ENCODE measurements around the gene SLC39A7. TPM values are rescaled to one million over a fixed set of nuclear protein-coding genes. Genes with fewer than 3 reads are reported as not detected.
A peak's percentile ranks its signal among the peaks of the same experiment; 100 is the strongest.

The SLC39A7 gene
- total and polyA plus RNA-seq, 3 experiments from 2014 or later = 32.9 to 63.6 (median 63.1) TPM

- Mint-ChIP-seq H3K4me1 (no peaks in the 10 kb centered on the region), H3K27me3 (peaks cover 5 to 19% of the 10 kb centered on the region in 2 donors), H3K27ac (no peak overlapping the region), H3K9me3 (no peaks in the 10 kb centered on the region), H3K4me3 (no peak overlapping the region), H3K36me3 (no peaks in the 10 kb centered on the region)
- Histone ChIP-seq H3K9me3 (ENCODE audit: low read length) (no peaks in the 10 kb centered on the region), H3K27me3 (ENCODE audit: insufficient read depth, low read length, poor library complexity, severe bottlenecking) (peaks cover 3% of the 10 kb centered on the region), H3K4me1 (ENCODE audit: insufficient read depth, low read length) (no peaks in the 10 kb centered on the region), H3K27ac (ENCODE audit: low read depth, low read length) (no peak overlapping the region), H3K4me3 (ENCODE audit: low read length) (no peak overlapping the region), H3K36me3 (ENCODE audit: insufficient read depth, low read length) (no peaks in the 10 kb centered on the region)
- CTCF ChIA-PET = interaction anchor here (0.9 kb wide), 1 partner anchor 80 kb away, joined by 4 read pairs; no protein-coding TSS in a partner anchor
- POLR2A ChIA-PET = no interaction called here
- DNase-seq = no peak
Observed at GRCh38 chr6:33167374-33168283, 33.0 kb upstream of the SLC39A7 start.

DNA sequence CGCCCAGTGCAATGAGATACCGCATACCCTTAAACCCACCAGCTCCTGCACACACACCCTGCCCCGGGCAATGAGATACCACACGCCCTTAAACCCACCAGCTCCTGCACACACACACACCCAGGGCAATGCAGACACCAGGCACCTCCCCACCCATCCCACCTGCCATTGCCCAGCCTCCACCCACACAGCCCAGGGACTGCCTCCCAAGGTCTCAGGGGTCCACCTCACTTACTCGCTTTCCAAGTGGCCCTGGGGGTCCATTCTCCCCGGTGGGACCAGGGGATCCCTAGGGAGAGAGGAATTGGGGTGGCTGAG, 32.4 kb upstream of the SLC39A7 start:
- Mint-ChIP-seq H3K36me3 (no peaks in the 10 kb centered on the region), H3K4me1 (no peaks in the 10 kb centered on the region), H3K27ac (peak overlapping the region in 1 of 8 donors; percentile 50), H3K9me3 (no peaks in the 10 kb centered on the region), H3K4me3 (no peak overlapping the region), H3K27me3 (peaks cover 5 to 23% of the 10 kb centered on the region in 2 donors)
- Histone ChIP-seq H3K9me3 (ENCODE audit: low read length) (no peaks in the 10 kb centered on the region), H3K36me3 (ENCODE audit: insufficient read depth, low read length) (no peaks in the 10 kb centered on the region), H3K27ac (ENCODE audit: low read depth, low read length) (no peak overlapping the region), H3K4me1 (ENCODE audit: insufficient read depth, low read length) (no peaks in the 10 kb centered on the region), H3K27me3 (ENCODE audit: insufficient read depth, low read length, poor library complexity, severe bottlenecking) (peaks cover 3% of the 10 kb centered on the region), H3K4me3 (ENCODE audit: low read length) (no peak overlapping the region)
- POLR2A ChIA-PET = no interaction called here
- CTCF ChIA-PET = interaction anchor here (0.9 kb wide), 1 partner anchor 80 kb away, joined by 4 read pairs; no protein-coding TSS in a partner anchor
- no peak for DNase-seq

DNA sequence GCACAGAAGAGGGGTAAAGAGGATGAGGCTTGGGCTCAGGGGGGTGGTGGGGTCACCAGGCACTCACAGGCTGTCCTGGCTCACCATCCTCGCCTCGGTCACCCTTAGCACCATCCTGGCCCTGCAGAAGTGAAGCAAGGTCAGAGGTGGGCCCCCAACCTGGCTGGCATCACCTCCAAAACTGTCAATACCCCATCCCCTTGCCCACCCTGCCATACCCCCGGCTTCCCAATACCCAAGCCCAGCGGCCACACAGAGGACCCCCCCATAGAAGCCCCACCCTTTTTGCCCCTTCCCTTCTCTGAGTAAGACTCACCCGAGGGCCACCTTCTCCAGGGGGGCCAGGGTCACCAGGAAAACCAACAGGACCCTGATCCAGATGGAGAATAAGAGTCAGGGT, 32.0 kb upstream of the SLC39A7 start:
- Mint-ChIP-seq H3K27me3 (peaks cover 5 to 27% of the 10 kb centered on the region in 2 donors), H3K4me3 (no peak overlapping the region), H3K36me3 (no peaks in the 10 kb centered on the region), H3K4me1 (no peaks in the 10 kb centered on the region), H3K27ac (peak overlapping the region in 2 of 8 donors; percentile 12 to 50), H3K9me3 (no peaks in the 10 kb centered on the region)
- no peak for DNase-seq
- peaks cover 2% of the 10 kb centered on the region for H3K27me3 ChIP-seq (ENCODE audit: insufficient read depth, low read length, poor library complexity, severe bottlenecking)
- H3K4me3 ChIP-seq (ENCODE audit: low read length) = no peak overlapping the region
- POLR2A ChIA-PET = no interaction called here
- no peaks in the 10 kb centered on the region for H3K36me3 ChIP-seq (ENCODE audit: insufficient read depth, low read length)
- CTCF ChIA-PET = no interaction called here
- no peaks in the 10 kb centered on the region for H3K9me3 ChIP-seq (ENCODE audit: low read length)
- no peak overlapping the region for H3K27ac ChIP-seq (ENCODE audit: low read depth, low read length)
- H3K4me1 ChIP-seq (ENCODE audit: insufficient read depth, low read length) = no peaks in the 10 kb centered on the region

DNA sequence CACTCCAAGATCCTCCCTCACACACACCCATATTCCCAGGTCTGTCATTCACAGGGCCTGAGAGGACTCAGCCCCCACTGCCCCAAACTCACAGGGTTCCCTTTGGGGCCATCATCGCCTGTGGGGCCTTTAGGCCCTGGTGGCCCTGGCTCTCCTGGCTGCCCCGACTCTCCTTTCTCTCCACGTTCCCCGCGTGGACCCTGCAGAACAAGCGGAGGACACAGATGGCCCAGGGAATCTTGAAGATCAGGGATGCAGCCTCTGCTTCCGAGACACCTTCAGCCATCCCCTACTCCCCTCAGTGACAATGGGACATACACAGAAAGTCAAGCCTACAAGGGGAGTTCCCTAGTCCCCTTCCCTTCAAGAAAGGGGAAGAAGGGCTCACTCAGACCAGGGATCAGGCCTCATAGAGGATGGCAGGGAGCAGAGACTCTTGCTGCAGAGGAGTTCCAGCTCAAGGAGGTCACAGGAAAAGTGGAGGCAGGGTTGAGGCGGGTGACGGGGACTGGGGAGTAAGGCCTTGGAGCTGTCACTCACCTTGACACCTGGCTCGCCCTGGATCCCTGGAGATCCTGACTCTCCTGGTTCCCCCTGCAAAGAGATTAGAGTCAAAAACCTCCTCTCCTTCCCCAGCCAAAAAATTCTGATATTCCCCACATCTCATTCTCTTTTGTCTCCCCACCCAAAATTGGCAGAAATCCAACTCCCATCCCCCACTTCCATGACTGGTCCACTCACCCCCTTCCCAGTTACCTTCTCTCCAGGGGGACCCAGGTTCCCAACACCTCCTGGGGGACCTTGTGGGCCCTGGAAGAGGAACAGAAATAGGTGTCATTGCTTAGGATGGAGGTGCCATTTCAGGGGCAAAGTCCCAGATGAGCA, 31.1 kb upstream of the SLC39A7 start:
- H3K27me3 Mint-ChIP-seq = peaks cover 3 to 23% of the 10 kb centered on the region in 2 donors
- H3K4me3 Mint-ChIP-seq = peak overlapping the region in 1 of 7 donors; percentile 71
- no peaks in the 10 kb centered on the region for H3K9me3 Mint-ChIP-seq
- Histone ChIP-seq H3K4me1 (ENCODE audit: insufficient read depth, low read length) (no peaks in the 10 kb centered on the region), H3K4me3 (ENCODE audit: low read length) (no peak overlapping the region), H3K27me3 (ENCODE audit: insufficient read depth, low read length, poor library complexity, severe bottlenecking) (no peaks in the 10 kb centered on the region), H3K27ac (ENCODE audit: low read depth, low read length) (no peak overlapping the region), H3K9me3 (ENCODE audit: low read length) (no peaks in the 10 kb centered on the region), H3K36me3 (ENCODE audit: insufficient read depth, low read length) (no peaks in the 10 kb centered on the region)
- CTCF ChIA-PET = no interaction called here
- no peaks in the 10 kb centered on the region for H3K4me1 Mint-ChIP-seq
- POLR2A ChIA-PET = no interaction called here
- H3K36me3 Mint-ChIP-seq = no peaks in the 10 kb centered on the region
- DNase-seq = peak in 1 of 5 donors; percentile 34
- H3K27ac Mint-ChIP-seq = peak overlapping the region in 2 of 8 donors; percentile 12 to 77

DNA sequence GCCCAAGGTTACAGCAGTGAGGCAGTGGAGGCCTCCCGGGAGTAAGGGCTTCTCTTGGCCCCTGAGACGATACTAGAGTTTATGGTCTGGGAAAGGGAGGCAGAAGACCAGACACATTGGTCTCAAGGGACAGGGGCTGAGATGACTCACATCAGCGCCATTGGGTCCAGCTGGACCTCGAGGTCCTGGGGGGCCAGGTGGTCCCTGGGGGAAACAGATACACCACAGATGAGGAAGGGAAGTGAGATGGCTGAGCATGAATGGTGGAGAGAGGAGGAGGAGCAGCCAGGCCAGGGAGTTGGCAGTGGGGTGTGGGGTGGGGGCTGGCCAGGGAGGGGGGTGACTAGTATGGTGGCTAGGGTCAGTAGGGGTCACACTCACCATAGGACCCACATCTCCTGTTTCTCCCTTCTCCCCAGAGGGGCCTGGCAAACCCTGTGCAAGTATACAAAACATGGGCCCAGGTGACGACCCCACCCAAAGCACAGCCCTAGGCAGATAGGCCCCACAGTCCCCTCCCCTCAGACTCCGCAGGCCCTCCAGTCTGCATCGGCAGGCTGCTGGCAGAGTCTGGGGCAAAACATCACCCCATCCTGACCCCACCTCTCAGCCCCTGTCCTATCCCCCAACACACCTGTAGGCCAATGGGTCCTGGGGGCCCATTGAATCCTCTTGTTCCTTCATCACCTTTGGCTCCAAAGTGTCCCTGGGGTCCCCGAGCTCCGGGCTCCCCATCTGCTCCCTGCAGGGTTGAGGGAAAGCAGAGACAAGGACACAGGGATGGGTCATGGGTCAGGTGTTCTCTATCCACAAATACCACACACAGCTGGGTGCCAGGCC, 30.3 kb upstream of the SLC39A7 start:
- Histone ChIP-seq H3K4me3 (ENCODE audit: low read length) (no peak overlapping the region), H3K4me1 (ENCODE audit: insufficient read depth, low read length) (no peaks in the 10 kb centered on the region), H3K27me3 (ENCODE audit: insufficient read depth, low read length, poor library complexity, severe bottlenecking) (no peaks in the 10 kb centered on the region), H3K9me3 (ENCODE audit: low read length) (no peaks in the 10 kb centered on the region), H3K27ac (ENCODE audit: low read depth, low read length) (no peak overlapping the region), H3K36me3 (ENCODE audit: insufficient read depth, low read length) (no peaks in the 10 kb centered on the region)
- H3K36me3 Mint-ChIP-seq = no peaks in the 10 kb centered on the region
- H3K9me3 Mint-ChIP-seq = no peaks in the 10 kb centered on the region
- ChIA-PET CTCF (no interaction called here), POLR2A (no interaction called here)
- peaks cover 6 to 32% of the 10 kb centered on the region in 2 donors for H3K27me3 Mint-ChIP-seq
- no peak overlapping the region for H3K27ac Mint-ChIP-seq
- no peaks in the 10 kb centered on the region for H3K4me1 Mint-ChIP-seq
- H3K4me3 Mint-ChIP-seq = no peak overlapping the region
- no peak for DNase-seq

DNA sequence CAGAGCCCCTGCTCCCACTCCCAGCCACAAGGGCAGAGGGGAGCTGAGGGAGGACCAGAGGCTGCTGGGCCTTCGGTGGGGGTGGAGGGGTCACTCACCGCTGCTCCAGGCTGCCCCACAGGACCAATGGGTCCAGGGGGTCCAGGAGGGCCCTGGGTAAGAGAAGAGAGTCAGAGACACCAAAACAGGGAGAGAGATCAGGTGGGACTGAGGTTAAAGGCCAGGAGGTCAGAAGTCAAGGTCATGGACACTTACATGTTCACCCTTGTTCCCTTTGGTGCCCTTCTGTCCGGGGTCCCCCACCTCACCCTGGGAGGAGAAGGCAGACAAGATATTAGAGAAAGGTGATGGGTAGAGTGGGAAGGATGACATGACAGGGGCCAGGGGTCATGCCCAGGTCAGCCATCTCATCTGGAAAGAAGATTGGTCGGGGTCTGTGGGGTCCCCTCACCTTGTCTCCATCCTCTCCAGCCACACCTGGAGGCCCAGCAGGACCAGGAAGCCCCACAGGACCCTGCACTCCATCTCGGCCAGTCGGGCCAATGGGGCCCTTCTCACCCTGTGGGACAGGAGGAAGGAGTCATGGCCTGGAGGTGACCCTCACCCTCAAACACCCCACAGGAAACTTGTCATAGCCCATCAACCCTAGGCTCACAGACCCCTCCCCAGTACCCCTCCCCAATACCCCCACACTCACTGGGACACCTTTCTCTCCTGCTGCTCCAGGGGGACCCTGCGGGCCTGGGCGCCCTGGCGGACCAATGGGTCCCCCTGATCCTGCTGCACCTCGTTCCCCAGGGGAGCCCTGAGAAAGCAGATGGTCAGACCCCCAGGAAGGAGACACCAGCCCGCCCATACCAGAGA, 29.4 kb upstream of the SLC39A7 start:
- no peak overlapping the region for H3K4me3 Mint-ChIP-seq
- H3K36me3 Mint-ChIP-seq = no peaks in the 10 kb centered on the region
- peak in 1 of 5 donors; percentile 40 for DNase-seq
- POLR2A ChIA-PET = no interaction called here
- H3K9me3 ChIP-seq (ENCODE audit: low read length) = no peaks in the 10 kb centered on the region
- no peaks in the 10 kb centered on the region for H3K4me1 ChIP-seq (ENCODE audit: insufficient read depth, low read length)
- no peaks in the 10 kb centered on the region for H3K36me3 ChIP-seq (ENCODE audit: insufficient read depth, low read length)
- peaks cover 8 to 34% of the 10 kb centered on the region in 2 donors for H3K27me3 Mint-ChIP-seq
- H3K27me3 ChIP-seq (ENCODE audit: insufficient read depth, low read length, poor library complexity, severe bottlenecking) = no peaks in the 10 kb centered on the region
- no peaks in the 10 kb centered on the region for H3K4me1 Mint-ChIP-seq
- CTCF ChIA-PET = interaction anchor here (0.7 kb wide), 1 partner anchor 18 kb away, joined by 3 read pairs; no protein-coding TSS in a partner anchor
- no peak overlapping the region for H3K27ac ChIP-seq (ENCODE audit: low read depth, low read length)
- H3K4me3 ChIP-seq (ENCODE audit: low read length) = no peak overlapping the region
- no peaks in the 10 kb centered on the region for H3K9me3 Mint-ChIP-seq
- H3K27ac Mint-ChIP-seq = peak overlapping the region in 1 of 8 donors; percentile 38
